ENCODE results near the gene SOAT1. TPM values are rescaled to one million over a fixed set of nuclear protein-coding genes. Genes with fewer than 3 reads are reported as not detected.

Gene SOAT1
- polyA plus RNA-seq, 1 donor = 14.0 TPM

DNA sequence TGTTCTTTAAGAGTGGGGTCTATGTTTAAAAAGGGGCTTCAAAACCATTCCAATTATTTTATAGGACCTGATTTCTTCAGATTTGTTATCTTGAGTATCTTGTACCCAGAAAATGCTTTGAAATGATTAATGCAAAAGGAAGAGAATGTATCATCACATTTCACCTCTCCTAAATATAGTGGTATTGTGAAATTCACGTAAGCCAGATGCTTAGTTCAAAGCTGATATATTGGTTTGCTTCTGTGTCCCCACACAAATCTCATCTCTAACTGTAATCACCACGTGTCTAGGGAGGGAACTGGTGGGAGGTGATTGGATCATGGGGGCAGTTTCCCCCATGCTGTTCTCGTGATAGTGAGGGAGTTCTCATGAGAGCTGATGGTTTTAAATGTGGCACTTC, 8.5 kb downstream of the SOAT1 start:
- peaks cover 16% of the 10 kb centered on the region for H3K36me3 ChIP-seq (ENCODE audit: control insufficient read depth, insufficient read depth, low read length)
- H3K4me1 ChIP-seq (ENCODE audit: control insufficient read depth, insufficient read depth, low read length) = no peaks in the 10 kb centered on the region
- H3K4me3 ChIP-seq (ENCODE audit: low read length) = no peak overlapping the region
- no peaks in the 10 kb centered on the region for H3K9me3 ChIP-seq (ENCODE audit: control insufficient read depth, low read depth, low read length)
- no peak overlapping the region for H3K27ac ChIP-seq (ENCODE audit: low read length)
- no peaks in the 10 kb centered on the region for H3K27me3 ChIP-seq (ENCODE audit: control insufficient read depth, insufficient read depth, low read length)
- no CpG with 5 or more reads among the region's 3 CpGs for WGBS (ENCODE audit: insufficient coverage, low lambda C conversion rate)
- no peak for DNase-seq

DNA sequence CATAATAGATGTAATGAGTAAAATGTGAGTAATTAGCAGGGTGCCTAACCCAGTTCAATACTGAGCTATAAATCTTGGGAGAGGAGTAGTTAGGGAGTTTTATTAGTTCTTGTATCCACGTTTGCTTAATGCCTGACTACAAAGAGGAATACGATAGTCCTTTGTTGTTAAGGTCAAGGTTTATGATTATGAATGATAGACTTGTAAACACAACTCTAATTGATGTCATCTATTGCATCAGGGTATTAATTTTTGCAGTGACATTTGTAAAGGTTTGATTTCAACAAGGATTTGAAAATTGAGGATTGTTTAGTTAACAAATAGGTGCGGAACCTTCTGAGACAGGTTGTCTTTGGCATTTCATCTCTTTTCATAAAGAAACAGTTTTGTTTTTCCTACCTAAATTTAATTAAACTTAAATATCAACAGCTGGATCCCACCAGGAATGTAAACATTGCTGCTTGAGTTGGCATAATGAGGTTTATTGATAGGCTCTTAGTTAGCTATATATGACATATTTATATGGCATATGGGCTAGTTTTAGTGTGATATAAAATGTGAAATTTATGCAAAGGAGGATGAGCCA, 9.7 kb downstream of the SOAT1 start:
- 80% methylated on average over 2 of the region's 3 CpGs for WGBS (ENCODE audit: insufficient coverage, low lambda C conversion rate)
- H3K27me3 ChIP-seq (ENCODE audit: control insufficient read depth, insufficient read depth, low read length) = no peaks in the 10 kb centered on the region
- no peak overlapping the region for H3K4me3 ChIP-seq (ENCODE audit: low read length)
- no peaks in the 10 kb centered on the region for H3K9me3 ChIP-seq (ENCODE audit: control insufficient read depth, low read depth, low read length)
- H3K36me3 ChIP-seq (ENCODE audit: control insufficient read depth, insufficient read depth, low read length) = peaks cover 19% of the 10 kb centered on the region
- no peak for DNase-seq
- no peak overlapping the region for H3K27ac ChIP-seq (ENCODE audit: low read length)
- no peaks in the 10 kb centered on the region for H3K4me1 ChIP-seq (ENCODE audit: control insufficient read depth, insufficient read depth, low read length)

DNA sequence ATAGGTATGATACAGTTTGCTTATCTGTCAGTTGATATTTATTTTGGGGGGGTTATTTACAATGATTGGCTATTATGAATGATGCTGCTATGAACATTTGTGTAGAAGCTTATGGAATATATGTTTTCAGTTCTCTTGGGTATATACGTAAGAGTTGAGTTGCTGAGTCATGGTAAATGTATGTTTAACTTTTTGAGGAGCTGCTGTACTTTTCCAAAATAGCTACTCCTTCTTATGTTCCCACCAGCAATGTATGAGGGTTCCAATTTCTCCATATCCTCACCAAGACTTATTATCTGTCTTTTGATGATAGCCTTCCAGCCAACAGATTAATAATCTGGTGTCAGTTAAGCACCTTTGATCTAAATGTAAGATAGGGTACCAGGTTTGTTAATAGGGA, 11.9 kb downstream of the SOAT1 start:
- no peaks in the 10 kb centered on the region for H3K9me3 ChIP-seq (ENCODE audit: control insufficient read depth, low read depth, low read length)
- no peak overlapping the region for H3K4me3 ChIP-seq (ENCODE audit: low read length)
- DNase-seq = no peak
- no peak overlapping the region for H3K27ac ChIP-seq (ENCODE audit: low read length)
- no CpG with 5 or more reads among the region's 1 CpG for WGBS (ENCODE audit: insufficient coverage, low lambda C conversion rate)
- H3K27me3 ChIP-seq (ENCODE audit: control insufficient read depth, insufficient read depth, low read length) = no peaks in the 10 kb centered on the region
- H3K36me3 ChIP-seq (ENCODE audit: control insufficient read depth, insufficient read depth, low read length) = peaks cover 21% of the 10 kb centered on the region
- no peaks in the 10 kb centered on the region for H3K4me1 ChIP-seq (ENCODE audit: control insufficient read depth, insufficient read depth, low read length)

DNA sequence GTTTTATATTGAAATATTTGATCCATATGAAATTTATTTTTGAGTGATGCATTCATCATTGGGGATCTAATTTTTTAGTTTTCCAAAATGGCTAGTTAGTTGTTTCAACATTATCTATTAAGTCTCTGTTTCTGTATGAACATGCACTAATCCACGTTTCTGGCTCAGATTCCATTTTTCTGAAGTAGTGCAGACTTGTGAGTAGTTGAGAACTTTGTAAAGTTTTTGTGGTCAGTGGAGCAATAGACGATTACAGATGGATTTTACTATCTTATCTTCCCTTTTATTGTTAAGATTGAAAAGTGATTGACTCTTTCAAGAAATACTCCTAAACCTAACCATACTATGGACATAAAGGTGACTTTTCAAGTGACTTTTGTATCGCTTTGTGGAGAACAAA, 16.7 kb downstream of the SOAT1 start:
- no peak for DNase-seq
- H3K27ac ChIP-seq (ENCODE audit: low read length) = peak overlapping the region; percentile 31
- H3K4me3 ChIP-seq (ENCODE audit: low read length) = no peak overlapping the region
- H3K36me3 ChIP-seq (ENCODE audit: control insufficient read depth, insufficient read depth, low read length) = peaks cover 16% of the 10 kb centered on the region
- WGBS (ENCODE audit: insufficient coverage, low lambda C conversion rate) = 100% methylated on average over 1 of the region's 3 CpGs
- H3K27me3 ChIP-seq (ENCODE audit: control insufficient read depth, insufficient read depth, low read length) = no peaks in the 10 kb centered on the region
- no peaks in the 10 kb centered on the region for H3K4me1 ChIP-seq (ENCODE audit: control insufficient read depth, insufficient read depth, low read length)
- H3K9me3 ChIP-seq (ENCODE audit: control insufficient read depth, low read depth, low read length) = no peaks in the 10 kb centered on the region

DNA sequence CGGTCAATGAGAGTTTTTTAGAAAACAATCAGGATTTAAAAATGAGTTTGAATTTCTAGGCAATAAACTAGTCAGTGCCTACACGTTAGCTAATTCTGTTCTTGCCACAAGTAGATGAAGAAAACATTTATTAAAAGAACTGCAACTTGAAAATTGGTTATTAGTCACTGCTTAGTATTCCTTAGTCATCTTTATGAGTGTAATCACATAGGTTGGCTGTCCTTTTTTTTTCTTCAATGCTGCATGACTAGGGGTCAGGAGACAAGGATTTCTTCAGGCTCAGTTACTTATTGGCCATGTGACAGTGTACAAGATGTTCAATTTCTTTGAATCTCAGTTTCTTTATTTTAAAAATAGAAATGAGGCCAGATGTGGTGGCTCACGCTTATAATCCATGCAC, 17.1 kb downstream of the SOAT1 start:
- Histone ChIP-seq H3K4me1 (ENCODE audit: control insufficient read depth, insufficient read depth, low read length) (no peaks in the 10 kb centered on the region), H3K4me3 (ENCODE audit: low read length) (no peak overlapping the region), H3K27ac (ENCODE audit: low read length) (peak overlapping the region; percentile 31), H3K36me3 (ENCODE audit: control insufficient read depth, insufficient read depth, low read length) (peaks cover 14% of the 10 kb centered on the region), H3K9me3 (ENCODE audit: control insufficient read depth, low read depth, low read length) (no peaks in the 10 kb centered on the region), H3K27me3 (ENCODE audit: control insufficient read depth, insufficient read depth, low read length) (no peaks in the 10 kb centered on the region)
- DNase-seq = peak; percentile 37 to 53
- 84% methylated on average over 2 of the region's 3 CpGs for WGBS (ENCODE audit: insufficient coverage, low lambda C conversion rate)

DNA sequence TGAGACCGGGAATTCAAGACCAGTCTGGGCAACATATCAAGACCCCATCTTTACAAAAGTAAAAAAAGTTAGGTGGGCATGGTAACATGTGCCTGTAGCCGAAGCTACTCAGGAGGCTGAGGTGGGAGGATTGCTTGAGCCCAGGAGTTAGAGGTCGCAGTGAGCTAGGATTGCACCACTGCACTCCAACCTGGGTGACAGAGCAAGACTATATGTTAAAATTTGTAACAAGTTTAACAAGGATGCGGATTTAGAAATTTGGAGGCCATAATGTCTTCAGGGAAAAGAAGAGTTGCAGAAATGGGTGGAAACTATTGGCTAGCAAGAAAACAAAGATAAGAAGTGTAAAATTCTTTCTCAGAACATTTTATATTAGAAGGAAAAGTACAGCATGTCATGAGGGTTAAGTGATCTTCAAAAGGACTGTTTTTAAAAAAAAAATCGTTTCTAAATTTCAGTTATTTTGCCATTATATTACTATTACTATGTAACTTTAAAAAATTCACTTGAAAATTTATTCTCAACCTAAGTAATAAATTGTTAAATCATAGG, 17.6 kb downstream of the SOAT1 start:
- H3K4me3 ChIP-seq (ENCODE audit: low read length) = no peak overlapping the region
- 100% methylated on average over 2 of the region's 5 CpGs for WGBS (ENCODE audit: insufficient coverage, low lambda C conversion rate)
- no peaks in the 10 kb centered on the region for H3K4me1 ChIP-seq (ENCODE audit: control insufficient read depth, insufficient read depth, low read length)
- H3K9me3 ChIP-seq (ENCODE audit: control insufficient read depth, low read depth, low read length) = no peaks in the 10 kb centered on the region
- no peak for DNase-seq
- H3K27ac ChIP-seq (ENCODE audit: low read length) = no peak overlapping the region
- H3K36me3 ChIP-seq (ENCODE audit: control insufficient read depth, insufficient read depth, low read length) = peaks cover 12% of the 10 kb centered on the region
- H3K27me3 ChIP-seq (ENCODE audit: control insufficient read depth, insufficient read depth, low read length) = no peaks in the 10 kb centered on the region

DNA sequence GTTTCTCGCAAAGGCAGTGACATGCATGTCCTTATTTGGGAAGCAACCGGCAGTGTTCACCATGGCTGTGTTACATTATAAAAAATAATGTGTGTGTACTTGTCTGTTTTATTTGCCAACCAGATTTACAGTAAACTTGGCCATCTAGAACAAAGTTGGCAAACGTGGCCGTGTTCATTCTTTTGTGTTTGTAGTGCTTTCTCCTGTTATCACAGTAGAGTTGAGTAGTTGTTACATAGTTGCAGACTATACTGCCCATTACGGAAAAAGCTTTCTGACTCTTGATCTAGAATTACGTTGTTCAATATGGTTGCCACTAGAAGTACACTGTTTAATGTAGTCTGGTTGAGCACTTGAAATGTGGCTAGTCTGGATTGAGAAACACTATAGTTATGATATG, 19.4 kb downstream of the SOAT1 start:
- H3K4me1 ChIP-seq (ENCODE audit: control insufficient read depth, insufficient read depth, low read length) = no peaks in the 10 kb centered on the region
- H3K4me3 ChIP-seq (ENCODE audit: low read length) = no peak overlapping the region
- H3K27ac ChIP-seq (ENCODE audit: low read length) = no peak overlapping the region
- no peaks in the 10 kb centered on the region for H3K9me3 ChIP-seq (ENCODE audit: control insufficient read depth, low read depth, low read length)
- H3K36me3 ChIP-seq (ENCODE audit: control insufficient read depth, insufficient read depth, low read length) = peaks cover 7% of the 10 kb centered on the region
- DNase-seq = no peak
- no peaks in the 10 kb centered on the region for H3K27me3 ChIP-seq (ENCODE audit: control insufficient read depth, insufficient read depth, low read length)
- WGBS (ENCODE audit: insufficient coverage, low lambda C conversion rate) = no CpG with 5 or more reads among the region's 6 CpGs

DNA sequence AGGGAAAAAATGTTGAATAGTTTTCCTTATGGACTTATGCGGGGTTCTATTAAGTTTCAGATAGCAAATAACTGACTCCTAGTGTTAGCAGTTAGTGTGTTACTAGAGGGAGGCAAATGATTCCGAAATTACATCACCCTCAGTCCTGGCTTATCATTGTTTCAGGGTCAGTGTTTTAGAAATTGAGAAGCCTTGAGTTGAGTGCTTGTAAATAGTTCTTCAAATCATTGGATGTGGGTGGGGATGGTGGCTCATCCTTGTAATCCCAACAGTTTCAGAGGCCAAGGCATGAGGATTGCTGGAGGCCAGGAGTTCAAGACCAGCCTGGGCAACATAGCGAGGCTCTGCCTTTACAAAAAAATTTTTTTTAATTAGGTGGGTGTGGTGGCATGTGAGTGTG, 21.3 kb downstream of the SOAT1 start:
- Histone ChIP-seq H3K4me3 (ENCODE audit: low read length) (no peak overlapping the region), H3K36me3 (ENCODE audit: control insufficient read depth, insufficient read depth, low read length) (peaks cover 7% of the 10 kb centered on the region), H3K4me1 (ENCODE audit: control insufficient read depth, insufficient read depth, low read length) (no peaks in the 10 kb centered on the region), H3K27ac (ENCODE audit: low read length) (no peak overlapping the region), H3K9me3 (ENCODE audit: control insufficient read depth, low read depth, low read length) (no peaks in the 10 kb centered on the region), H3K27me3 (ENCODE audit: control insufficient read depth, insufficient read depth, low read length) (no peaks in the 10 kb centered on the region)
- WGBS (ENCODE audit: insufficient coverage, low lambda C conversion rate) = no CpG with 5 or more reads among the region's 3 CpGs
- no peak for DNase-seq

DNA sequence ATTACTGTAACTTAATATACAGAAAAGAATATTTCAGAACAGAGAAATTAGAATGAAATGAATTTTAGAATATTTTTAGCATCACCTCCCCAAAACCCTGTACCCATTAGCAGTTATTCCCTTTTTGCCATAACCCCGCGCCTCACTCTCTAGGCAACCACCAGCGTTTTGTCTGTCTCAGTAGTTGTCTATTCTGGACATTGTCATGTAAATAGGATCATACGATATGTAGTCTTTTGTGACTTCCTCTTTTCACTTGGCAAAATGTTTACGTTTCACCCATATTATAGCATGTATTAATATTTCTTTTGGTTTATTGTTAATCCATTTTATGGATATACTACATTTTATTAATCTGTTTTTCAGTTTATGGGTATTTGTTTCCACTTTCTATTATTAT, 24.9 kb downstream of the SOAT1 start:
- Histone ChIP-seq H3K9me3 (ENCODE audit: control insufficient read depth, low read depth, low read length) (no peaks in the 10 kb centered on the region), H3K36me3 (ENCODE audit: control insufficient read depth, insufficient read depth, low read length) (peaks cover 4% of the 10 kb centered on the region), H3K27ac (ENCODE audit: low read length) (no peak overlapping the region), H3K4me1 (ENCODE audit: control insufficient read depth, insufficient read depth, low read length) (no peaks in the 10 kb centered on the region), H3K4me3 (ENCODE audit: low read length) (no peak overlapping the region), H3K27me3 (ENCODE audit: control insufficient read depth, insufficient read depth, low read length) (no peaks in the 10 kb centered on the region)
- 100% methylated on average over 1 of the region's 5 CpGs for WGBS (ENCODE audit: insufficient coverage, low lambda C conversion rate)
- no peak for DNase-seq

DNA sequence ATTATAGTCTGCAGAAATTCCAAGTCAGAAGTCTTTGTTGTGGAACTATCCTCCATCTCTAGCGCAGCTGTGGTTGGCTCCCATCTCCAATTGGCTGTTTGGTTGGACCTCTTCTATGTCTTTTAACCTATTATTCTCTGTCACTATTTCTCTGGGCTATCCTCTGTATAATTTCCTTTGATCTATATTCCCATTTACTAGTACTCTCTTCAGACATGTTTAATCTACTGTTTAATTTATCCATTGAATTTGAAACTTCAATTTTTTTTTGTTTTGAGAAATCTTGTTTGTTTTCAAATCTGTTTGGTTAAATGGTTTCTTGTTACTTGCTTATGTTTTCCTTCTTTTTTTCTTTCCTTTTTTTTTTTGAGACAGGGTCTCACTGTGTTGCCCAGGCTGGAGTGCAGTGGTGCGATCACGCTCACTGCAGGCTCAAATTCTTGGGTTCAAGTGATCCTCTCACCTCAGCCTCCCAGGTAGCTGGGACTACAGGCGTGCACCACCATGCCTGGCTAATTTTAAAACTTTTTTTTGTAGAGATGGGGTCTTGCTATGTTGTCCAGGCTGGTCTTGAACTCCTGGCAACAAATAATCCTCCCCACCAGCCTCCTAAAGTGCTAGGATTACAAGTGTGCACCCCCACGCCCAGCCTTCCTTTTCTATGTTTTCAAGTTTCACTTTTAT, 28.1 kb downstream of the SOAT1 start:
- no peak overlapping the region for H3K4me3 ChIP-seq (ENCODE audit: low read length)
- DNase-seq = no peak
- no peaks in the 10 kb centered on the region for H3K27me3 ChIP-seq (ENCODE audit: control insufficient read depth, insufficient read depth, low read length)
- no peaks in the 10 kb centered on the region for H3K4me1 ChIP-seq (ENCODE audit: control insufficient read depth, insufficient read depth, low read length)
- WGBS (ENCODE audit: insufficient coverage, low lambda C conversion rate) = 100% methylated on average over 3 of the region's 5 CpGs
- H3K27ac ChIP-seq (ENCODE audit: low read length) = no peak overlapping the region
- H3K9me3 ChIP-seq (ENCODE audit: control insufficient read depth, low read depth, low read length) = no peaks in the 10 kb centered on the region
- H3K36me3 ChIP-seq (ENCODE audit: control insufficient read depth, insufficient read depth, low read length) = peaks cover 4% of the 10 kb centered on the region

DNA sequence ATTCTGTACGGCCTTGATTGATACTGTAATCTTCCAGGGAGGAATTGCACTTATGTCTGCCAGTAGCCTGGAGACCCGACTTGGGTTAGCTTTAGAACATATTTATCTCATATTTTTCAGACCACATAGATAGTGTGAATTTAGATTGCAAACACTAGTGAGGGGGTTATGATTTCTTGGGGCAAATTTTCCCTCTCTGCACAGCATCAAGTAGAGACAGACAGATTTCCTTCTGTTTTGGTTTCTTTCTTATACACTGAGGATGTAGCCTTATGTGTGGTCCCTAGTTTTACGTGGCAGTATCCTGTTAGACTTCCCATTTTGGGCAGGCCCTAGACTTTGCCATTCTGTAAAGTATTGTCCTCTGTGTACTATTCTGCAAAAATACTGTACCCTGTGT, 29.0 kb downstream of the SOAT1 start:
- DNase-seq = no peak
- WGBS (ENCODE audit: insufficient coverage, low lambda C conversion rate) = no CpG with 5 or more reads among the region's 3 CpGs
- peaks cover 4% of the 10 kb centered on the region for H3K36me3 ChIP-seq (ENCODE audit: control insufficient read depth, insufficient read depth, low read length)
- H3K27ac ChIP-seq (ENCODE audit: low read length) = no peak overlapping the region
- no peaks in the 10 kb centered on the region for H3K9me3 ChIP-seq (ENCODE audit: control insufficient read depth, low read depth, low read length)
- H3K4me1 ChIP-seq (ENCODE audit: control insufficient read depth, insufficient read depth, low read length) = no peaks in the 10 kb centered on the region
- H3K4me3 ChIP-seq (ENCODE audit: low read length) = no peak overlapping the region
- H3K27me3 ChIP-seq (ENCODE audit: control insufficient read depth, insufficient read depth, low read length) = no peaks in the 10 kb centered on the region

Measured in large intestine (tissue), 3 donors.